OCI-LY1 (cell line): ENCODE data around the gene CARM1.
A peak's percentile ranks its signal among the peaks of the same experiment; 100 is the strongest.

Source experiments
- H2AFZ ChIP-seq: fragments of 200-600 bp; sonication (generic), shearing (Covaris generic); 2 replicates; pipeline ENCODE4 v1.6.0; 2014; ENCODE audit warnings: antibody characterized with exemption, mild to moderate bottlenecking, low read length
- H3F3A ChIP-seq: fragments of 200-600 bp; sonication (generic), shearing (Covaris generic); 2 replicates; pipeline ENCODE4 v1.6.0; 2014; ENCODE audit warnings: mild to moderate bottlenecking, antibody characterized with exemption, low read length, moderate library complexity; ENCODE audit not compliant: insufficient read depth
- H3K27ac ChIP-seq: fragments of 200-600 bp; sonication (generic); 2 replicates; pipeline ENCODE4 v1.5.1; 2014; ENCODE audit warnings: low read length, mixed run types, mild to moderate bottlenecking, low read depth; ENCODE audit not compliant: poor library complexity, severe bottlenecking
- H3K27me3 ChIP-seq: fragments of 200-600 bp; sonication (generic); 2 replicates; pipeline ENCODE4 v1.6.0; 2014; ENCODE audit warnings: antibody characterized with exemption, mild to moderate bottlenecking, low read length, moderate library complexity; ENCODE audit not compliant: insufficient read depth
- H3K36me3 ChIP-seq: fragments of 200-600 bp; sonication (generic); 2 replicates; pipeline ENCODE4 v1.6.1; 2014; ENCODE audit warnings: mild to moderate bottlenecking, antibody characterized with exemption, low read length, moderate library complexity, mixed read lengths; ENCODE audit not compliant: insufficient read depth
- H3K4me1 ChIP-seq: fragments of 200-600 bp; sonication (generic); 2 replicates; pipeline ENCODE4 v1.5.1; 2014; ENCODE audit warnings: mild to moderate bottlenecking, low read length, moderate library complexity; ENCODE audit not compliant: insufficient read depth, severe bottlenecking
- H3K4me2 ChIP-seq: fragments of 200-600 bp; sonication (generic), shearing (Covaris generic); 2 replicates; pipeline ENCODE4 v1.6.1; 2014; ENCODE audit warnings: low read length
- H3K4me3 ChIP-seq: fragments of 200-600 bp; sonication (generic); 2 replicates; pipeline ENCODE4 v1.5.1; 2014; ENCODE audit warnings: low read length, low read depth, mild to moderate bottlenecking, mixed read lengths; ENCODE audit not compliant: poor library complexity, severe bottlenecking
- H3K79me2 ChIP-seq: fragments of 200-600 bp; shearing (Covaris generic); 2 replicates; pipeline ENCODE4 v1.6.1; 2016; ENCODE audit warnings: mixed run types, low read length, mixed read lengths; ENCODE audit not compliant: insufficient read depth
- H3K9ac ChIP-seq: fragments of 200-600 bp; sonication (generic), shearing (Covaris generic); 2 replicates; pipeline ENCODE4 v1.6.1; 2014; ENCODE audit warnings: mild to moderate bottlenecking, low read length, mixed read lengths
- H3K9me2 ChIP-seq: fragments of 200-600 bp; sonication (generic), shearing (Covaris generic); 2 replicates; pipeline ENCODE4 v1.6.1; 2014; ENCODE audit warnings: low read depth, mild to moderate bottlenecking, low read length, mixed read lengths
- H3K9me3 ChIP-seq: fragments of 200-600 bp; shearing (Covaris generic); 2 replicates; pipeline ENCODE4 v1.6.1; 2014; ENCODE audit warnings: low read length, mixed read lengths
- H4K20me1 ChIP-seq: fragments of 200-600 bp; sonication (generic), shearing (Covaris generic); 2 replicates; pipeline ENCODE4 v1.6.0; 2016; ENCODE audit warnings: mild to moderate bottlenecking, low read length; ENCODE audit not compliant: insufficient read depth
- CTCF ChIP-seq: fragments of 200-600 bp; sonication (generic), shearing (Covaris generic); IDR thresholded peaks from 2 replicates; pipeline ENCODE4 v1.5.1; 2017; ENCODE audit warnings: mild to moderate bottlenecking, antibody characterized with exemption, low read length, moderate library complexity, mixed read lengths
- EZH2 ChIP-seq: fragments of 200-600 bp; sonication (generic), shearing (Covaris generic); IDR thresholded peaks from 2 replicates; pipeline ENCODE4 v1.8.0; 2017; ENCODE audit warnings: borderline replicate concordance, mixed run types, mild to moderate bottlenecking, antibody characterized with exemption, low read length, moderate library complexity, mixed read lengths

Gene CARM1

GRCh38 chr19:10960314-10961072, 89.1 kb downstream of the CARM1 start, which contains the start of gene SMARCA4:
Gene SMARCA4, plus strand, starts transcription at chr19:10961030. Its CDS starts 23,122 bp downstream, at chr19:10984152.
- no peak within 1 kb of the TSS for H2AFZ ChIP-seq
- H3K27ac ChIP-seq: peak within 1 kb of the TSS; percentile 98
- H3K4me3 ChIP-seq: peak within 1 kb of the TSS; percentile 89
- peak within 1 kb of the TSS; percentile 96 for H3K9ac ChIP-seq
- H3K9me3 ChIP-seq: no peaks in the 10 kb centered on the region
- no peaks in the 10 kb centered on the region for H3K9me2 ChIP-seq
- H3K27me3 ChIP-seq: no peaks in the 10 kb centered on the region
- H3K4me1 ChIP-seq: peaks cover 37% of the 10 kb centered on the region
- H3F3A ChIP-seq: no peaks in the 10 kb centered on the region
- H3K4me2 ChIP-seq: peak within 1 kb of the TSS; percentile 71
- no peaks in the 10 kb centered on the region for H4K20me1 ChIP-seq
- peaks cover 42% of the 10 kb centered on the region for H3K79me2 ChIP-seq
- TF ChIP-seq CTCF (no peak), EZH2 (no peak)
- peaks cover 15% of the 10 kb centered on the region for H3K36me3 ChIP-seq

- Histone ChIP-seq H3K9me3 (no peaks in the 10 kb centered on the region), H3K27me3 (no peaks in the 10 kb centered on the region), H3K27ac (peak overlapping the region; percentile 98), H2AFZ (no peak overlapping the region), H3K36me3 (peaks cover 19% of the 10 kb centered on the region), H3K79me2 (peaks cover 50% of the 10 kb centered on the region), H3K4me3 (peak overlapping the region; percentile 89), H3K4me1 (peaks cover 45% of the 10 kb centered on the region), H3K9ac (peak overlapping the region; percentile 96), H3F3A (no peaks in the 10 kb centered on the region), H3K4me2 (peak overlapping the region; percentile 65), H3K9me2 (no peaks in the 10 kb centered on the region), H4K20me1 (no peaks in the 10 kb centered on the region)
- TF ChIP-seq EZH2: no peak
Measured at GRCh38 chr19:10961073-10961860, 89.9 kb downstream of the CARM1 start.

GRCh38 chr19:10962863-10963262, 91.5 kb downstream of the CARM1 start:
- Histone ChIP-seq H3K9ac (peak overlapping the region; percentile 96), H3K27me3 (no peaks in the 10 kb centered on the region), H3K4me3 (peak overlapping the region; percentile 89), H2AFZ (no peak overlapping the region), H3K9me3 (no peaks in the 10 kb centered on the region), H3K27ac (peak overlapping the region; percentile 98), H4K20me1 (no peaks in the 10 kb centered on the region), H3K4me2 (peak overlapping the region; percentile 65), H3K4me1 (peaks cover 59% of the 10 kb centered on the region), H3F3A (no peaks in the 10 kb centered on the region), H3K79me2 (peaks cover 63% of the 10 kb centered on the region), H3K9me2 (no peaks in the 10 kb centered on the region), H3K36me3 (peaks cover 19% of the 10 kb centered on the region)
- TF ChIP-seq EZH2 (no peak), CTCF (no peak)
